Smooth muscle cell (in vitro differentiated cells): ENCODE measurements around the gene NEK7. TPM values are rescaled to one million over a fixed set of nuclear protein-coding genes. Genes with fewer than 3 reads are reported as not detected.
A peak's percentile ranks its signal among the peaks of the same experiment; 100 is the strongest.

Experiments used
- DNase-seq: peaks from one replicate; lab custom pipeline; 2025; ENCODE audit not compliant: unreplicated experiment; lab: John Stamatoyannopoulos, UW
- H2AFZ ChIP-seq: fragments of 200-600 bp; sonication (generic); 2 replicates; pipeline ENCODE4 v1.6.0; 2016; ENCODE audit warnings: antibody characterized with exemption, low read depth, mild to moderate bottlenecking
- H3F3A ChIP-seq: fragments of 200-600 bp; sonication (generic); 2 replicates; pipeline ENCODE4 v1.6.0; 2017; ENCODE audit warnings: antibody characterized with exemption, low read depth
- H3K27ac ChIP-seq: fragments of 200-600 bp; sonication (generic); 2 replicates; pipeline ENCODE4 v1.5.1; 2016; ENCODE audit warnings: low read depth, mild to moderate bottlenecking
- H3K27me3 ChIP-seq: fragments of 200-600 bp; sonication (generic); 2 replicates; pipeline ENCODE4 v1.6.1; 2016; ENCODE audit warnings: low read depth, mild to moderate bottlenecking
- H3K36me3 ChIP-seq: fragments of 200-600 bp; sonication (generic); 2 replicates; pipeline ENCODE4 v1.5.1; 2016; ENCODE audit warnings: low read depth
- H3K4me1 ChIP-seq: fragments of 200-600 bp; sonication (generic); 2 replicates; pipeline ENCODE4 v1.5.1; 2016; ENCODE audit warnings: low read depth
- H3K4me2 ChIP-seq: fragments of 200-600 bp; sonication (generic); 2 replicates; pipeline ENCODE4 v1.6.0; 2016; ENCODE audit warnings: mild to moderate bottlenecking
- H3K4me3 ChIP-seq: fragments of 200-600 bp; sonication (generic); 2 replicates; pipeline ENCODE4 v1.5.1; 2016; ENCODE audit warnings: mild to moderate bottlenecking
- H3K79me2 ChIP-seq: fragments of 200-600 bp; sonication (generic); 2 replicates; pipeline ENCODE4 v1.6.0; 2016; ENCODE audit warnings: low read depth, mild to moderate bottlenecking
- H3K9ac ChIP-seq: fragments of 200-600 bp; sonication (generic); 2 replicates; pipeline ENCODE4 v1.6.0; 2016; ENCODE audit warnings: low read depth
- H3K9me3 ChIP-seq: fragments of 200-600 bp; sonication (generic); replicated peaks from 2 replicates; pipeline ENCODE4 v1.5.1; 2016; ENCODE audit warnings: low read depth
- H4K20me1 ChIP-seq: fragments of 200-600 bp; sonication (generic); 2 replicates; pipeline ENCODE4 v1.6.0; 2016; ENCODE audit warnings: low read depth
- CTCF ChIP-seq: fragments of 200-600 bp; sonication (generic); IDR thresholded peaks from 2 replicates; pipeline ENCODE4 v1.5.1; 2017; ENCODE audit warnings: borderline replicate concordance, mild to moderate bottlenecking, antibody characterized with exemption; ENCODE audit not compliant: insufficient read depth, poor library complexity, severe bottlenecking
- WGBS: methylation state at CpG from one replicate; pipeline ENCODE4 v1.1.7; 2016; ENCODE audit warnings: low lambda C conversion rate; 5-methylcytosine and 5-hydroxymethylcytosine counted together
- polyA plus RNA-seq: library from polyadenylated mRNA; unstranded; fragments of >200 nt; fragmentation: Nextera tagmentation; extraction: Ambion mirVana; gene quantifications from 2 replicates; pipeline ENCODE4 v1.2.1, GENCODE V29; 2016
- total RNA-seq: library from RNA; depleted of rRNA; stranded (reverse); fragments of >200 nt; gene quantifications from 2 replicates; pipeline ENCODE4 v1.2.3, GENCODE V29; 2014

NEK7 gene
- total and polyA plus RNA-seq, 2 experiments from 2014 or later, result 26.1 to 141 TPM

GRCh38 chr1:198350456-198350855 lies 193.7 kb downstream of the NEK7 start:
- Histone ChIP-seq H2AFZ (no peak overlapping the region), H3K9me3 (no peaks in the 10 kb centered on the region), H3K4me2 (no peak overlapping the region), H3K27me3 (no peaks in the 10 kb centered on the region), H3K4me3 (no peak overlapping the region), H3K27ac (no peak overlapping the region), H3K79me2 (no peaks in the 10 kb centered on the region), H3K4me1 (no peaks in the 10 kb centered on the region), H3F3A (no peaks in the 10 kb centered on the region), H3K36me3 (no peaks in the 10 kb centered on the region), H3K9ac (no peak overlapping the region), H4K20me1 (no peaks in the 10 kb centered on the region)
- TF ChIP-seq CTCF, result no peak
- no peak for DNase-seq

- WGBS, result 84% methylated on average over 5 of the region's 5 CpGs
- Histone ChIP-seq H3K36me3 (no peaks in the 10 kb centered on the region), H3K9me3 (no peaks in the 10 kb centered on the region), H3F3A (no peaks in the 10 kb centered on the region), H3K27ac (no peak overlapping the region), H3K9ac (no peak overlapping the region), H3K4me2 (no peak overlapping the region), H3K4me3 (no peak overlapping the region), H2AFZ (no peak overlapping the region), H3K4me1 (no peaks in the 10 kb centered on the region), H4K20me1 (no peaks in the 10 kb centered on the region), H3K79me2 (no peaks in the 10 kb centered on the region), H3K27me3 (no peaks in the 10 kb centered on the region)
- no peak for DNase-seq
- TF ChIP-seq CTCF, result no peak
These were observed 196.3 kb downstream of the NEK7 start for GRCh38 chr1:198352975-198353695.

GRCh38 chr1:198357937-198358336 lies 201.1 kb downstream of the NEK7 start:
- no peak overlapping the region for H3K4me3 ChIP-seq
- no peak overlapping the region for H2AFZ ChIP-seq
- no peak overlapping the region for H3K9ac ChIP-seq
- H3K79me2 ChIP-seq, result no peaks in the 10 kb centered on the region
- no peaks in the 10 kb centered on the region for H3K36me3 ChIP-seq
- no peak overlapping the region for H3K27ac ChIP-seq
- H4K20me1 ChIP-seq, result no peaks in the 10 kb centered on the region
- WGBS, result 79% methylated on average over 2 of the region's 2 CpGs
- TF ChIP-seq CTCF, result no peak
- no peak overlapping the region for H3K4me2 ChIP-seq
- no peaks in the 10 kb centered on the region for H3K9me3 ChIP-seq
- H3K27me3 ChIP-seq, result no peaks in the 10 kb centered on the region
- H3F3A ChIP-seq, result no peaks in the 10 kb centered on the region
- no peak for DNase-seq
- no peaks in the 10 kb centered on the region for H3K4me1 ChIP-seq

- no peaks in the 10 kb centered on the region for H3F3A ChIP-seq
- no peak overlapping the region for H3K9ac ChIP-seq
- no peak overlapping the region for H3K27ac ChIP-seq
- no peak overlapping the region for H3K4me3 ChIP-seq
- DNase-seq, result no peak
- TF ChIP-seq CTCF, result peak; percentile 41
- no peaks in the 10 kb centered on the region for H3K4me1 ChIP-seq
- H4K20me1 ChIP-seq, result no peaks in the 10 kb centered on the region
- no peak overlapping the region for H2AFZ ChIP-seq
- H3K36me3 ChIP-seq, result no peaks in the 10 kb centered on the region
- no peaks in the 10 kb centered on the region for H3K9me3 ChIP-seq
- no peaks in the 10 kb centered on the region for H3K27me3 ChIP-seq
- H3K4me2 ChIP-seq, result no peak overlapping the region
- no peaks in the 10 kb centered on the region for H3K79me2 ChIP-seq
- WGBS, result 59% methylated on average over 6 of the region's 6 CpGs
These were observed 202.3 kb downstream of the NEK7 start for GRCh38 chr1:198359024-198359653.
